ENCODE data around the gene CABP1.

DNA sequence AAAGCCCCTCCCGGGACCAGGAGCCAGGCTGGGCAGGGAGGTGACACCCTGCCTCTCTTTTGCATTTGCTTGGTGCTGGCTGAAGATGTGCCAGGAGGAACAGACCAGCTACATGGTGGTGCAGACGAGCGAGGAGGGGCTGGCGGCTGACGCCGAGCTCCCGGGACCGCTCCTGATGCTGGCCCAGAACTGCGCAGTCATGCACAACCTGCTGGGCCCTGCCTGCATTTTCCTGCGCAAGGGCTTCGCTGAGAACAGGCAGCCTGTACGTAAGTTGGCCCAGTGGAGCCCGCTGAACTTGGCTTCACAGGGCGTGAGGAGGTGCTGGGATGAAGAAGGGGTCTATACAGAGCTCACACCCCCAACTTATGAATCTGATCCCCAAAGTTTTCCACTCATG, 15.6 kb downstream of the CABP1 start:
- TF ChIP-seq CTCF (IDR thresholded peaks at IDR 0.05) = no peak
- no peak for TF ChIP-seq POLR2AphosphoS5 (IDR thresholded peaks at IDR 0.05)
- no peak for TF ChIP-seq POLR2A (IDR thresholded peaks at IDR 0.05)
